ENCODE results near the gene CUZD1. TPM values are rescaled to one million over a fixed set of nuclear protein-coding genes. Genes with fewer than 3 reads are reported as not detected.
A peak's percentile ranks its signal among the peaks of the same experiment; 100 is the strongest.
"Not testable (repeated sequence)": the region's sequence is repeated elsewhere in the genome, so short reads cannot be mapped to it uniquely, and the experiment has no call there.

Gene CUZD1, protein sequence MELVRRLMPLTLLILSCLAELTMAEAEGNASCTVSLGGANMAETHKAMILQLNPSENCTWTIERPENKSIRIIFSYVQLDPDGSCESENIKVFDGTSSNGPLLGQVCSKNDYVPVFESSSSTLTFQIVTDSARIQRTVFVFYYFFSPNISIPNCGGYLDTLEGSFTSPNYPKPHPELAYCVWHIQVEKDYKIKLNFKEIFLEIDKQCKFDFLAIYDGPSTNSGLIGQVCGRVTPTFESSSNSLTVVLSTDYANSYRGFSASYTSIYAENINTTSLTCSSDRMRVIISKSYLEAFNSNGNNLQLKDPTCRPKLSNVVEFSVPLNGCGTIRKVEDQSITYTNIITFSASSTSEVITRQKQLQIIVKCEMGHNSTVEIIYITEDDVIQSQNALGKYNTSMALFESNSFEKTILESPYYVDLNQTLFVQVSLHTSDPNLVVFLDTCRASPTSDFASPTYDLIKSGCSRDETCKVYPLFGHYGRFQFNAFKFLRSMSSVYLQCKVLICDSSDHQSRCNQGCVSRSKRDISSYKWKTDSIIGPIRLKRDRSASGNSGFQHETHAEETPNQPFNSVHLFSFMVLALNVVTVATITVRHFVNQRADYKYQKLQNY
- 0.66 TPM for polyA plus RNA-seq (2013, experiment 1 of 2; ENCODE audit: insufficient read length)
- 0.60 TPM for polyA plus RNA-seq (2013, experiment 2 of 2; ENCODE audit: insufficient read length)

DNA sequence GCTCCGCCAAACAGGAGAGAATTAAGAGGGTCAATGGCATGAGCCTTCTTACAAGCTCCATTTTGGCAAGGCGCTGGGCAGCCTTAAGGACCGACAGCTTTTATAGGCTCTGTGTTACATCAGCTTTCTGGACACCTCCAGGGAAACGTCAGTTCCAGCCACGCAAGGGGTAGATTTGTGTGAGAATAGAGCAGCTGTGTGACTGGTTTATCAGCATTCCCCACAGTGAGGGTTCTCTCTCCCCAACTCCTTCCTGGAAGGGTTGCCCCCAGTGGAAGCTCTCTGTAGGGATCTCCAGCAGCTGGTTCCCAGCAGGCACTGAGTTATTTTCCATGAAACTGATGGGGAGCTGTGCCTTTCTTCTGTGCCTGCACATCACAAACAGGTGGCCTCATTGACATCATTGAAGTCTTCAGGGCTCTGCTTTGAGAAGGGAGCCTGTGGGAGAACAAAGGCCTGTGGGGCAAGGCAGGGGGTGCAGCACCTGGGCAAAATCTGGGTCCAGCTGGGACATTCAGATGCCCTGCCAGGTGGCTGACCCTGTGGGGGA, at the start of gene CUZD1:
Gene CUZD1, minus strand, starts transcription at position 75 of the 550 bp plus-strand sequence. Its CDS starts 14 bp downstream, at position 61.
- no peak for DNase-seq

- DNase-seq: no peak
These were observed 48.7 kb upstream of the CUZD1 start for GRCh38 chr10:122894261-122894944.

GRCh38 chr10:122884166-122884565, 38.5 kb upstream of the CUZD1 start:
- DNase-seq: no peak

- DNase-seq: no peak
These were observed 37.1 kb upstream of the CUZD1 start for GRCh38 chr10:122882766-122883165.

GRCh38 chr10:122879339-122880273, 33.9 kb upstream of the CUZD1 start, which contains the start of gene FAM24B:
TSS of gene FAM24B (minus strand) at chr10:122879581. CDS start at chr10:122850515, 29,066 bp downstream.
- peak; percentile 98 for DNase-seq

- no peak for DNase-seq
These were observed 33.2 kb upstream of the CUZD1 start for GRCh38 chr10:122878799-122879338.

- DNase-seq: no peak
These were observed 31.6 kb upstream of the CUZD1 start for GRCh38 chr10:122877264-122877663.

GRCh38 chr10:122876467-122876855, 30.8 kb upstream of the CUZD1 start:
- no peak for DNase-seq

DNA sequence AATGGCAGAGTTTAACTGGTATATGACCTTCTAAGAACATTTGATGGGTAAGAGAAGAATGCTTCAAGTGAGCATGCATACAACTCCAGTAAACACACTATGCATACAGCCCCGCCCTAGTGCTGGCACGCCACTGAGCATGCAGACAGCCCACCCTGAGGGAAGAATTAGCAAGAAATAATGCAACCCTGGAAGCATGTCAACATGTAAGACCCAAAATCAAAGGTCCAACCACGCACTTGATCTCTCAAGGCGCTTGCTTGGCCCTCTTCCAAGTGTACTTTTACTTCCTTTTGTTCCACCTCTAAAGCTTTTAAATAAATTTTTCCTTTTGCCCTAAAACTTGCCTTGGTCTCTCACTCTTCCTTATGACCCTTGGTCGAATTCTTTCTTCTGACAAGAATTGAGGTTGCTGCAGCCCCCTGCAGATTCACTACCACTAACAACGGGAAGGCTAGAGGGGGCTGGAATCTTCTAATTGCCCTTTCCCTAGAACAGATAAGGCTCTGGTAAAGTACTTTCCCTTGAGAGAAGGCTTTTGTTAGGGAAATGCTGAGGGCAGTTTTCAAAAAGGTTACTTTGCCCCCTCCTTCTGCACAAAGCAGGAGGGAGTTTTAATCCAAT, 30.3 kb upstream of the CUZD1 start:
- no peak for DNase-seq

GRCh38 chr10:122871947-122872346, 26.3 kb upstream of the CUZD1 start:
- not testable (repeated sequence) for DNase-seq

- DNase-seq: not testable (repeated sequence)
These were observed 23.1 kb upstream of the CUZD1 start for GRCh38 chr10:122868768-122869167.

- not testable (repeated sequence) for DNase-seq
These were observed 21.3 kb upstream of the CUZD1 start for GRCh38 chr10:122866757-122867482.

DNA sequence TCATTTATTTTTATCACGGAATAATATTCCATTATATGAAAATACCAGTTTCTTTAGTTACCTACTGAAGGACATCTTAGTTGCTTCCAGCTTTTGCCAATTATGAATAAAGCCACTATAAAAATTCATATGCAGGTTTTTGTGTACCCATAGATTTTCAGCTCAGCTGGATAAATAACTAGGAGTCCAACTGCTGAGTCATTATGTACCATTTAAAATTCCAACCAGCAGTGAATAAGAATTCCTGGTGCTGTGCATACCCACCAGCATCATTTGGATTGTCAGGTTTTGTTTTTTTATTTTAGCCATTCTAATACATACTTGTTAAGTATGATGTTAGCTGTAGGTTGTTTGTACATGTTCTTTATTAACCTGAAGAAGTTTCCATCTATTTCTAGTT, 19.2 kb upstream of the CUZD1 start:
- DNase-seq: peak; percentile 76

- DNase-seq: no peak
These were observed 18.5 kb upstream of the CUZD1 start for GRCh38 chr10:122864194-122864592.

DNA sequence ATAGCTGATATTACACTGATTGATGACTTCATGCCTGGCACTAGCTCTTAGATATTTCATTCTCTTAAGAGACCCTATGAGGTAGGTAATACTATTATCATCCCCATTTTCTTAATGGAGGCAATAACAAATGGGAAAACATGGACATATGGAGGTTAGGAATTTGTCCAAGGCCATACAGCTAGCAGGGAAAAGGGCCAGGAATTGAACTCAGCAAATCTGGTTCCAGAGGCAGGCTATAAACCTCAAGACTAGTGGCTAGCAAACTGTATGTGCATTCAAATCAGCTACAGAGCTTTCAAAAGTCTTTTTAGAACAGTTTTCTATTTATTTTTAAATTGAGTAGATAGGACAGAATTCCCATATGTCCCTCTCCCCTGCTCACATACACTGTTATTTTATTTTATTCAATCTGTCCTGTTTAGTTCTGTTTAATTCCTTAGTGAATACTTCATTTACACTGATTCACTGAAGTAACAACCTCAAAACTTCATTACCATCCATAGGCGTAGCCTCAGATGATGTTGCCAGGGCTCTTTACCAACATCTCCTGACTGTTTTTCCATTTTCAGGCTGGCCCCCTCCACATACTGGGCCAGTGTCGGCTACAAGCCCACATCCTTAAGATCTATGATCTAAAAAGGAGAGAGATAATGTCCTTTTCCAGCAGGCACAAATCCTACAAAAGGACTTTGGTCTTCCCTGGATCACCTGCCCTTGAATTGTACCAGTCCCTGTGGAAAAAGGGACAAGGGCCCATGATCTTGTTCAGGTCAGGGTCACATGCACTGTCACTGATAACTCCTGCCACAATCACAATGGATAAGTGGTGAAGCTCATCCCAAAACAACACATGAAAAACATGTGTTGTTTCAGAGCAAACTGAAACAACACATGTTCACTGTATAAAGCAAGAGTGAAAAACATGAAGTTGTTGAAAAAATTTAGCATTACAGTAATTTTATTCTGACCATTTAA, 17.8 kb upstream of the CUZD1 start:
- DNase-seq: no peak

DNA sequence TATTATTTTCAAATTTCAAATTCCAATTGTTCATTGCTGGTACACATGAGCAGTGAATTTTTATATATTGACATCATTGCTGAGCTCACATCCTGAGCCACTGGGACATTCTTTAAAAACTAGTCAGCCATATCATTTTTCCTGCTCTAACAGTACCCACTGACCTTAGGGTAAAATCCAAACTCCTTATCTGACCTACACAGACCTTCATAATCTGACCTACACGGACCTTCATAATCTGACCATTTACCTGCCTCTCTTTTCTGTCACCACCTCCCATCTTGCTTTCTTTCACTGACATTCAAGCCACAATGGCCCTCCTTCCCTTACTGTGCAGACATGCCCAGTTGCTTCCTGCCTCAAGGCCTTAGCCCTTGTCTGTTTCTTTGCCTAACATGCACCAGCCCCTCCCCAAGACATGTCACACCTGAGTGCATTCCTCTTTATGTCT, 16.1 kb upstream of the CUZD1 start:
- peak; percentile 69 for DNase-seq

DNA sequence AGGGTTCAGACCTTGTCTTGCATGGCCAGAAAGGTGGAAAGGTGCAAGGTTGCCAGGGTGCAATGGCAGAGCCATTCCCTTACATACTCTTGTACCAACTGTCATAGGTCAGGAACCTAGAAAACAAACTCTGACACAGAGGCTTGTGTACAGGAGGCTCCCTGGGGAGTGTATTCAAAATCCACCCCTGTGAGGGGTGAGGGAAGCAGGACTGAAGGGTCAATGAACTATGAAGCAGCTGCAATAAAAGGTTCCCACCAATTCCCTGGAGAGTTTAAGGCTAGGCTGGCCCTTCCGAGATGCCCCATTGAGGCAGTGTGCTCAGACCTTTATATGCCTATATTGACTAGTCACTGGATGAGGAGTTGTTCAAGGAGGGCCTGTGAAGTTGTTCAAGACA, 13.9 kb upstream of the CUZD1 start:
- DNase-seq: no peak

DNA sequence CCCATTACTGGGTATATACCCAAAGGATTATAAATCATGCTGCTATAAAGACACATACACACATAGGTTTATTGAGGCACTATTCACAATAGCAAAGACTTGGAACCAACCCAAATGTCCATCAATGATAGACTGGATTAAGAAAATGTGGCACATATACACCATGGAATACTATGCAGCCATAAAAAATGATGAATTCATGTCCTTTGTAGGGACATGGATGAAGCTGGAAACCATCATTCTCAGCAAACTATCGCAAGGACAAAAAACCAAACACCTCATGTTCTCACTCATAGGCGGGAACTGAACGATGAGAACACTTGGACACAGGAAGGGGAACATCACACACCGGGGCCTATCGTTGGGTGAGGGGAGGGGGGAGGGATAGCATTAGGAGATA, 12.4 kb upstream of the CUZD1 start:
- DNase-seq: not testable (repeated sequence)

- peak; percentile 19 for DNase-seq
These were observed 11.2 kb upstream of the CUZD1 start for GRCh38 chr10:122856902-122857301.

Data from fibroblast of skin of scalp (primary cell).